ENCODE results near the gene NR3C2. TPM values are rescaled to one million over a fixed set of nuclear protein-coding genes. Genes with fewer than 3 reads are reported as not detected.

Gene NR3C2
- total and polyA plus RNA-seq, 10 of the 15 experiments (the other 5 are each of a cell fraction or from before 2014, with no cell fraction given): 0.05 to 0.11 (median 0.08) TPM; not detected in 4

GRCh38 chr4:148300877-148301276 is 141.3 kb downstream of the NR3C2 start:
- no peaks in the 10 kb centered on the region for H3K79me2 ChIP-seq (ENCODE audit: control insufficient read depth, insufficient read depth, low read length)
- no peaks in the 10 kb centered on the region for H3K36me3 ChIP-seq (ENCODE audit: control insufficient read depth in 2 of 2, insufficient read depth in 2 of 2, low read length in 1 of 2)
- ChIA-PET POLR2A (no interaction called here), RAD21 (ENCODE audit: unreplicated experiment) (no interaction called here), CTCF (interaction anchor here (0.7 kb wide), 1 partner anchor 1205 kb away, joined by 3 read pairs; no protein-coding TSS in a partner anchor), SMC1A (ENCODE audit: uncharacterized antibody, unreplicated experiment) (no interaction called here)
- no peaks in the 10 kb centered on the region for H3K27me3 ChIP-seq (replicated peaks in 1 of 2; ENCODE audit: control insufficient read depth in 2 of 2, insufficient read depth in 2 of 2, low read length in 1 of 2)
- DNase-seq (ENCODE audit: low read depth, low spot score) (no peak), FAIRE-seq (no peak), ATAC-seq (no peak)
- 6% methylated on average over 1 of the region's 1 CpG for WGBS (ENCODE audit: insufficient coverage, insufficient replicate concordance, low lambda C conversion rate, missing lambda C conversion rate)
- no peak overlapping the region for H3K4me3 ChIP-seq
- H3K4me1 ChIP-seq (ENCODE audit: control insufficient read depth, insufficient read depth, low read length): no peaks in the 10 kb centered on the region
- H3K27ac ChIP-seq (ENCODE audit: control insufficient read depth, insufficient read depth): no peak overlapping the region
- intact Hi-C loops (cut with micrococcal nuclease; ENCODE audit: unreplicated experiment): no loop called here
- H3K9me3 ChIP-seq (replicated peaks; ENCODE audit: control insufficient read depth, insufficient read depth, low read length): no peaks in the 10 kb centered on the region
- H2AFZ ChIP-seq (ENCODE audit: control insufficient read depth, low read depth, low read length): no peak overlapping the region
- in situ Hi-C loops (cut with MboI): no loop called here
- H3K9ac ChIP-seq (ENCODE audit: control insufficient read depth, insufficient read depth, low read length): no peak overlapping the region
- H4K20me1 ChIP-seq (ENCODE audit: control insufficient read depth, insufficient read depth): no peaks in the 10 kb centered on the region
- no peak overlapping the region for H3K4me2 ChIP-seq (ENCODE audit: control insufficient read depth, insufficient read depth)
- TF ChIP-seq RELA (IDR thresholded peaks at IDR 0.05; ENCODE audit: borderline replicate concordance, partially characterized antibody) (no peak), SKIL (IDR thresholded peaks at IDR 0.05; ENCODE audit: low read depth, poor library complexity, severe bottlenecking) (no peak), NBN (IDR thresholded peaks at IDR 0.05) (no peak), PML (IDR thresholded peaks at IDR 0.05; ENCODE audit: low read length) (no peak), KLF5 (IDR thresholded peaks at IDR 0.05; ENCODE audit: partially characterized antibody) (no peak), ETV6 (conservative IDR thresholded peaks at IDR 0.05 in 1 of 2, IDR thresholded peaks at IDR 0.05 in 1 of 2; ENCODE audit: borderline replicate concordance in 1 of 2, low read depth in 1 of 2) (no peak), NFXL1 (IDR thresholded peaks at IDR 0.05; ENCODE audit: borderline replicate concordance) (no peak), USF2 (IDR thresholded peaks at IDR 0.05; ENCODE audit: borderline replicate concordance, low read depth, low read length) (no peak), TAF1 (IDR thresholded peaks at IDR 0.05; ENCODE audit: borderline replicate concordance, low read depth, low read length) (no peak), SUZ12 (IDR thresholded peaks at IDR 0.05; ENCODE audit: unreplicated experiment) (no peak), ESRRA (IDR thresholded peaks at IDR 0.05; ENCODE audit: low read length) (no peak), ZNF217 (IDR thresholded peaks at IDR 0.05) (no peak), SMAD5 (IDR thresholded peaks at IDR 0.05; ENCODE audit: low read depth) (no peak), MTA2 (IDR thresholded peaks at IDR 0.05; ENCODE audit: low read depth) (no peak)
- no TSS peak for BruUV-seq (replicated peaks)
